ENCODE measurements around the gene CREB5.

CREB5 gene

DNA sequence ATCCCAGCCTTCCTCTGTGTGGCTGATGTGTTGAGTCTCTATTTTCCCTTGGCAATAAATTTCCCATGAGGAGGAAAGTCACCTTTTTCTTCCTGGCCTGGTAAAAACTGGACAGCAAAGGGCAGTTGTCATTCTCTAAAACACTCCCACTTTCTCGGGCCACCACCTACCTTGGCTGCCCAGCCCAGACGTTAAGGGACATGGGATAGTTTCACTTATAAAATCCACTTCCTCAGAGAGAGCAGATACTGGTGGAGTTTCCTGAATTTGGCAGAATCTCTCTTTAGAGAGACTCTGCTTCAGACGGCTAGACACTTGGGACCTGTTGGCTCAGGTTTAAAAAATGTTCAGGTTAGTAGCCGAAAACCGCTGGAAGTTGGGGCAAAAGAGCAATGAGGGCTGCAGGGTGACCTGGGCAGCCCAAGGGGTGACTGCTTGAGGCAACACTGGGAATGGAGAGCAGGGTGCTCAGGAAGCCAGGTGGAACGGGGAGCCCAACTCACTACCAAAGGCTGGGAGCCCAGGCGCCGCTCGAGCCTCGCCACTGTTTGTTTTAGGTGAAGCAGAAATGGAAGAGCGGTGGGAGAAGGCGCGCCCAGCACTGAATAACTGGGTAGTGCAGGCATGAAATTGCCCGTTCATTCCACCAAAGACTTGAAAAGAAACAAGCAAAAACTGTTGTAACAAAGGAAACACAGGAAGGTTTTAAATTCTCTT, 359.7 kb downstream of the CREB5 start:
- DNase-seq (ENCODE audit: insufficient read length, low spot score) (no peak), FAIRE-seq (no peak)
- TF ChIP-seq, protein P1, sequence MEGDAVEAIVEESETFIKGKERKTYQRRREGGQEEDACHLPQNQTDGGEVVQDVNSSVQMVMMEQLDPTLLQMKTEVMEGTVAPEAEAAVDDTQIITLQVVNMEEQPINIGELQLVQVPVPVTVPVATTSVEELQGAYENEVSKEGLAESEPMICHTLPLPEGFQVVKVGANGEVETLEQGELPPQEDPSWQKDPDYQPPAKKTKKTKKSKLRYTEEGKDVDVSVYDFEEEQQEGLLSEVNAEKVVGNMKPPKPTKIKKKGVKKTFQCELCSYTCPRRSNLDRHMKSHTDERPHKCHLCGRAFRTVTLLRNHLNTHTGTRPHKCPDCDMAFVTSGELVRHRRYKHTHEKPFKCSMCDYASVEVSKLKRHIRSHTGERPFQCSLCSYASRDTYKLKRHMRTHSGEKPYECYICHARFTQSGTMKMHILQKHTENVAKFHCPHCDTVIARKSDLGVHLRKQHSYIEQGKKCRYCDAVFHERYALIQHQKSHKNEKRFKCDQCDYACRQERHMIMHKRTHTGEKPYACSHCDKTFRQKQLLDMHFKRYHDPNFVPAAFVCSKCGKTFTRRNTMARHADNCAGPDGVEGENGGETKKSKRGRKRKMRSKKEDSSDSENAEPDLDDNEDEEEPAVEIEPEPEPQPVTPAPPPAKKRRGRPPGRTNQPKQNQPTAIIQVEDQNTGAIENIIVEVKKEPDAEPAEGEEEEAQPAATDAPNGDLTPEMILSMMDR (IDR thresholded peaks at IDR 0.05; ENCODE audit: insufficient read depth, missing control alignments), result no peak

DNA sequence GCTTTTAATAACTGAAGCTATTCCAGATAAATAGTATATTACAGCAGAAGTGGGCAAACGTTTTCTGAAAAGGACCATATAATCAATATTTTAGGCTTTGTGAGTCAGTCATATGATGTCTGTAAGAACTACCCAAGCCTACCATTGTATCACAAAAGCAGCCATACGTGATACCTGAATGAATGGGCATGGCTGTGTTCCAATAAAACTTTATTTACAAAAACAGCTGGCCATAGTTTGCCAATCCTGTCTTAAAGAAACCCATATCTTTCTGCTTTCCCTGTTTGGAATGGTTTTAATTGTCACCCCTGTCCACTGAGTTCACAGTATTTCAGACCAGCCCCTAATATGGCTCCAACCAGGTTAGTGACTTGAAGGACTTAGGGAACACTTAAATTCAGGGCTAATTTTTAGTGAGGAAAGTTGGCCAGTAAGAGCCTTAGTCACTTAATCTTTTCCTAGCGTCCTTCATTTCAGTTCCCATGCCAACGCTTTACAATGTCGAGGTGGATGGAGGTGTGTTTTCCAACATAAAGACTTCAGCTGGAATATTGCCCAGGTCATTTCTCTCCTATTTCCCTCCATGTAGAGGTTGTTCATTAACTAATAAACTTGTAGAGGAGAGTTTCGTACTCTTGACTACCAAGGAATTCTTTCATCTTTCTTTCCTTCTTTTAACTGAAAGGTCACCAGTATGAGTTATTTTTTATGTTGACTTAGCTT, 361.3 kb downstream of the CREB5 start:
- DNase-seq (ENCODE audit: insufficient read length, low spot score), result no peak
- TF ChIP-seq, protein P1 (IDR thresholded peaks at IDR 0.05; ENCODE audit: insufficient read depth, missing control alignments), result no peak
- FAIRE-seq, result no peak

GRCh38 chr7:28774261-28774988, 362.1 kb downstream of the CREB5 start:
- TF ChIP-seq, protein P1 (IDR thresholded peaks at IDR 0.05; ENCODE audit: insufficient read depth, missing control alignments), result no peak
- FAIRE-seq (no peak), DNase-seq (ENCODE audit: insufficient read length, low spot score) (no peak)

DNA sequence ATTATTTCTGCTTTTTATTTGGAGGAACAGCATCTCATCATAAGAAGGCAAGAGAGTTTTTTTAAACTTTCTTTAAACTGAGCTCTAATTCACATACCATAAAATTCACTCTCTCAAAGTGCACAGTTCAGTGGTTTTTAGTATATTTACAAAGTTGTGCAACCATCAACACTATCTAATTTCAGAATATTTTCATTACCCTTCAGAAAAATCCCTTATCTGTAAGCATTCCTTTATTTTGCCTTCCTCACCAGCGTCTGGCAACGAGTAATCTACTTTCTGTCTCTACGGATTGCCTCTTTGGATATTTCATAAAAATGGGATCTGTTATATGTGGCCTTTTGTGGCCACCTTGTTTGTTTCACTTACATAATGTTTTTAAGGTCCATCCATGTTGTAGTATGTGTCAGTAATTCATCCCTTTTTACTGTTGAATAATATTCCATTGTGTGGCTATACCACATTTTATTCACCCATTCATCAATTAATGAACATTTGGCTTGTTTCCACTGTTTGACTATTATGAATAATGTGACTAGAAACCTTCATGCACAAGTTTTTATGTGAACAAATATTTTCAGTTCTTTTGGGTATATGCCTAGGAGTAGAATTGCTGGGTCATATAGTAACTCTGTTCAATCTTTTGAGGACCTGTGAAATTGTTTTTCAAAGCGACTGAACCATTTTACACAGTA, 364.3 kb downstream of the CREB5 start:
- DNase-seq (ENCODE audit: insufficient read length, low spot score), result no peak
- TF ChIP-seq, protein P1 (IDR thresholded peaks at IDR 0.05; ENCODE audit: insufficient read depth, missing control alignments), result no peak
- no peak for FAIRE-seq

DNA sequence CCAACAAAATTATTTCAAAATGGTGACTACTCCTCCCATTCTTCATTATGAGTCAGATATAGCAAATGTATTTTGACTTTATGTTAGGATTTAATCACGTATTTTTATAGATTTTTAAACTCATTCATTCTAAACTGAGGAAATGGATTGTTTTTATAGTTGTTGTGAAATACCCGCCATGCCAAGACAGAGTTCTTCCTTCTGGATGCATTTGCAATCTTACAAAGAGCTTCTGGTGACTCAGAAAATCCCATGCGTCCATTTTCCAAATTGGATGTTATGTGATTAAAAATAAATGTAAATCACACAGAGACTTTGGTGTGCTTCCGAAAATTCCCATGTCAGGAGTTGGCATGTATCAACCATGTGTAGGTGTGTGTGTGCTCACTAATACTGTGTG, 366.5 kb downstream of the CREB5 start:
- no peak for FAIRE-seq
- DNase-seq (ENCODE audit: insufficient read length, low spot score), result no peak
- TF ChIP-seq, protein P1 (IDR thresholded peaks at IDR 0.05; ENCODE audit: insufficient read depth, missing control alignments), result no peak

DNA sequence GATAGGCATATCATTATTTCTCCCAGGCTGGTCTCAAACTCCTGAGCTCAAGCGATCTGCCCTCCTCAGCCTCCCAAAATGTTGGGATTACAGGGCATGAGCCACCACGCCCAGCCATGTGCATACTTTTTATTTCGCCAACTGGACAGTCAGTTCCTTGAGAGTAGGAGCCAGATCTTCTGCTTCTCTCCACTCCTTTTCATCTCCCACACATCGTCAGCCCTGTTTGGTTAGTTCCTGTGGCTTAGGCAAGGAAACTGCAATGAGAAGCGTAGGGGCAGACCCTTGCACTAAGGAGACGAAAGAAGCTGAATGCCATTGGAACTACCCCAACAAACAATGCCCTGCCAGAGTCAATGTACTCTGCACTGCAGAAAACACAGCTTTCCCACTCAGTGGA, 367.6 kb downstream of the CREB5 start:
- DNase-seq (ENCODE audit: insufficient read length, low spot score) (no peak), FAIRE-seq (no peak)
- TF ChIP-seq, protein P1 (IDR thresholded peaks at IDR 0.05; ENCODE audit: insufficient read depth, missing control alignments), result no peak

All from D721Med (cell line).